Renal cortex interstitium (tissue), 15 donors: ENCODE measurements around the gene ST6GAL1. TPM values are rescaled to one million over a fixed set of nuclear protein-coding genes. Genes with fewer than 3 reads are reported as not detected.
"Not testable (repeated sequence)": the region's sequence is repeated elsewhere in the genome, so short reads cannot be mapped to it uniquely, and the experiment has no call there.

Source experiments
- DNase-seq, 11 donors: peaks; one replicate each; pipeline ENCODE4 v3.0.0-alpha.2; 2013; ENCODE audit warnings: low read depth in 9 of 11, low spot score in 4 of 11; ENCODE audit errors: extremely low read depth in 1 of 11
- long read RNA-seq, 16 experiments: transcript quantifications; one replicate each; lab custom pipeline, GENCODE V29; 2026
- polyA plus RNA-seq, 3 donors: library from polyadenylated mRNA; unstranded; fragments of 120-200 nt; gene quantifications; one replicate each; pipeline ENCODE4 v1.2.1, GENCODE V29; 2013; ENCODE audit not compliant: insufficient read length in 3 of 3

ST6GAL1 gene, protein sequence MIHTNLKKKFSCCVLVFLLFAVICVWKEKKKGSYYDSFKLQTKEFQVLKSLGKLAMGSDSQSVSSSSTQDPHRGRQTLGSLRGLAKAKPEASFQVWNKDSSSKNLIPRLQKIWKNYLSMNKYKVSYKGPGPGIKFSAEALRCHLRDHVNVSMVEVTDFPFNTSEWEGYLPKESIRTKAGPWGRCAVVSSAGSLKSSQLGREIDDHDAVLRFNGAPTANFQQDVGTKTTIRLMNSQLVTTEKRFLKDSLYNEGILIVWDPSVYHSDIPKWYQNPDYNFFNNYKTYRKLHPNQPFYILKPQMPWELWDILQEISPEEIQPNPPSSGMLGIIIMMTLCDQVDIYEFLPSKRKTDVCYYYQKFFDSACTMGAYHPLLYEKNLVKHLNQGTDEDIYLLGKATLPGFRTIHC
- polyA plus RNA-seq = 100 to 1,000 TPM in 1 of 3 donors, 10 to 100 TPM in 2; 63.1 to 125 (median 86.6) TPM
- long read RNA-seq, donor 1, full-length matches to known transcripts = 11 of 11 reads
- long read RNA-seq, donor 1, partial matches to known transcripts = 0 of 11 reads
- long read RNA-seq, donor 1, other reads (novel, unspliced or antisense) = 0 of 11 reads
- long read RNA-seq, donor 2, full-length matches to known transcripts = 14 of 59 reads
- long read RNA-seq, donor 2, partial matches to known transcripts = 15 of 59 reads
- long read RNA-seq, donor 2, other reads (novel, unspliced or antisense) = 30 of 59 reads
- long read RNA-seq, donor 3, full-length matches to known transcripts = 8 of 60 reads
- long read RNA-seq, donor 3, partial matches to known transcripts = 15 of 60 reads
- long read RNA-seq, donor 3, other reads (novel, unspliced or antisense) = 37 of 60 reads
- long read RNA-seq, donor 4, full-length matches to known transcripts = 11 of 52 reads
- long read RNA-seq, donor 4, partial matches to known transcripts = 5 of 52 reads
- long read RNA-seq, donor 4, other reads (novel, unspliced or antisense) = 36 of 52 reads
- long read RNA-seq, donor 5 = 0 reads
- long read RNA-seq, donor 6, full-length matches to known transcripts = 9 of 28 reads
- long read RNA-seq, donor 6, partial matches to known transcripts = 0 of 28 reads
- long read RNA-seq, donor 6, other reads (novel, unspliced or antisense) = 19 of 28 reads
- long read RNA-seq, donor 7, full-length matches to known transcripts = 3 of 54 reads
- long read RNA-seq, donor 7, partial matches to known transcripts = 9 of 54 reads
- long read RNA-seq, donor 7, other reads (novel, unspliced or antisense) = 42 of 54 reads
- long read RNA-seq, donor 8 = 0 reads
- long read RNA-seq, donor 9, full-length matches to known transcripts = 10 of 53 reads
- long read RNA-seq, donor 9, partial matches to known transcripts = 10 of 53 reads
- long read RNA-seq, donor 9, other reads (novel, unspliced or antisense) = 33 of 53 reads
- long read RNA-seq, donor 10, full-length matches to known transcripts = 9 of 38 reads
- long read RNA-seq, donor 10, partial matches to known transcripts = 6 of 38 reads
- long read RNA-seq, donor 10, other reads (novel, unspliced or antisense) = 23 of 38 reads
- long read RNA-seq, donor 11, full-length matches to known transcripts = 18 of 35 reads
- long read RNA-seq, donor 11, partial matches to known transcripts = 0 of 35 reads
- long read RNA-seq, donor 11, other reads (novel, unspliced or antisense) = 17 of 35 reads
- long read RNA-seq, donor 12, full-length matches to known transcripts = 1 of 23 reads
- long read RNA-seq, donor 12, partial matches to known transcripts = 0 of 23 reads
- long read RNA-seq, donor 12, other reads (novel, unspliced or antisense) = 22 of 23 reads
- long read RNA-seq, donor 13 = 0 reads
- long read RNA-seq, donor 14, full-length matches to known transcripts = 7 of 7 reads
- long read RNA-seq, donor 14, partial matches to known transcripts = 0 of 7 reads
- long read RNA-seq, donor 14, other reads (novel, unspliced or antisense) = 0 of 7 reads
- long read RNA-seq, donor 15, partial matches to known transcripts = 14 of 16 reads
- long read RNA-seq, donor 15, other reads (novel, unspliced or antisense) = 0 of 16 reads
- long read RNA-seq, donor 16, full-length matches to known transcripts = 20 of 115 reads
- long read RNA-seq, donor 16, partial matches to known transcripts = 9 of 115 reads
- long read RNA-seq, donor 16, other reads (novel, unspliced or antisense) = 86 of 115 reads

DNA sequence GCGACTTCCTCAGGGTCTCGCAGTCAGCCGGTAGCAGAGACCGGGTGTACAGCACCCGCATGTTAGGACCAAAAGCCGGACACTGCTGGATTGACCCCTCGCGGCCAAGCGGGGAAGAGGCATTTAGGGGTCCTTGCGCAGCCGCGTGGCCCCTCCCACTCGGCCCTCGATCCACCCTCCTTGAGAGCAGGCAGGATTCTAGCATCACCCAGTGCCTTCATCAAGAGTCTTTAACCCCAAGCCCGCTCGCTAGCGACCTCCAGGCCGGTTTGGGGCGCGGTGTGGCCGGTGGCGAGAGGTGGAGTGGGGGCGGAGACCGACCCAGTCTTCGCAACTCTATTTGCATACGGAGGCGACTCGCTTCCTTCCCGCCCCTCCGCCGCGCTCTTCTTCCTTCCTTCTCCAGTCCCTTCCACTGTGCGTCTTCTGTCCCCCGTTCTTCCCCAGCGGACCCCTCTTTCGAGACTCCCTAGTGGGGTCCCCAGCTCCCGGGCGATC lies at the start of gene ST6GAL1:
Gene ST6GAL1, plus strand, starts transcription at position 384 of the 498 bp plus-strand sequence. CDS start 112,178 bp downstream, outside the sequence.
- peak in 5 of 11 donors; percentile 49 to 78 (median 70) for DNase-seq

DNA sequence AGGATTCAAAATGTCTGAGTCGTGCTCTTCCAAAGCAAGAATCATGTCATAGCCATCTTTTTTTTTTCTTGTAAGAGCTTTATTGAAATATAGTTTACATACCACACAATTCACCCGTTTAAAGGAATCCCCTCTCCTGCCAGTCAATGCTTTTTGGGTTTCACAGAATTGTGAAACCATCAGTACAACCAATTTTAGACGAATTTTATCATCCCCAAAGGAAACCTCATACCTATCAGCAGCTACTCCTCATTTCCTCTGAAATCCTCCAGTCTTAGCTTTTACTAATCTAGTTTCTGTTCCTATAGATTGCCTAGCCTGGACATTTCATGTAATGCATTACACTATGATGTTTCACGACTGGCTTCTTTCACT lies 48.2 kb upstream of the ST6GAL1 start:
- DNase-seq = no peak

DNA sequence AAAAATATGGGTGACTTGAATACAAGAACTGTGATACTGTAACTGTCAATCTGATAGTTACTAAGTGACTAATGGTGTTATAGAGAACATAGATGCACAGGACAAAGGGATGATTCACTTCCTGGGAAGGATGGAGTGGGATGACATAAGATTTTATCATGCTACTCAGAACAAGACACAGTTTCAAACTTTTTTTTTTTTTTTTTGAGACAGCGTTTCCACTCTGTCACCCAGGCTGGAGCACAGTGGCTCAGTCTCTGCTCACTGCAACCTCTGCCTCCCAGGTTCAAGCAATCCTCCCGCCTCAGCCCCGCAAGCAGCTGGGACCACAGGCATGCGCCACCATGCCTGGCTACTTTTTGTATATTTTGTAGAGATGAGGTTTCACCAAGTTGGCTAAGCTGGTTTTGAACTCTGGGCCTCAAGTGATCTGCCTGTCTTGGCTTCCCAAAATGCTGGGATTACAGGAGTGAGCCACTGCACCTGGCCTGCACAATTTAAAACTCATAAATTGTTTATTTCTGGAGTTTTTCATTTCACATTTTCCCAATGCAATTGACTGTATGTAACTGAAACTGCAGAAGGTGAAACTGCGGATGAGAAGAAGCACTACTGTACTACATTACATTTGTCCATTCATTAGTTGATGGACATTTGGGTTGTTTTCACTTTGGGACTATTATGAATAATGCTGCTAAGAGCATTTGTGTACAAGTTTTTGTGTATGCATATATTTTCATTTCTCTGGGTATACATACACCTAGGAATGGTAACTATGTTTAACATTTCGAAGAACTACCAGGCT lies 47.2 kb upstream of the ST6GAL1 start:
- no peak for DNase-seq

DNA sequence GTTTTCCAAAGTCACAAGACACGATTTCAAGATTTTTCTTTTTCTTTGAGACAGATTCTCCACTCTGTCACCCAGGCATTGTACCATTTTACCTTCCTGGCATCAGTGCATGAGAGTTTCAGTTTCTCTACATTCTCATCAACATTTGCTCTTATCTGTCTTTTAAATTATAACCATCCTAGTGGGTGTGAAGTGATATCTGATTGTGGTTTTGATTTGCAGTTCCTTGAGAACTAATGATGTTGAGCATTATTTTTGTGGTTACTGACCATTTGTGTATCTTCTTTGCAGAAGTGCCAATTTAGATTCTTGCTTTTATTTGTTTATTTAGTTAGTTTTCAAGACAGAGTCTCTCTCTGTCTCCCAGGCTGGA lies 46.7 kb upstream of the ST6GAL1 start:
- DNase-seq = no peak

DNA sequence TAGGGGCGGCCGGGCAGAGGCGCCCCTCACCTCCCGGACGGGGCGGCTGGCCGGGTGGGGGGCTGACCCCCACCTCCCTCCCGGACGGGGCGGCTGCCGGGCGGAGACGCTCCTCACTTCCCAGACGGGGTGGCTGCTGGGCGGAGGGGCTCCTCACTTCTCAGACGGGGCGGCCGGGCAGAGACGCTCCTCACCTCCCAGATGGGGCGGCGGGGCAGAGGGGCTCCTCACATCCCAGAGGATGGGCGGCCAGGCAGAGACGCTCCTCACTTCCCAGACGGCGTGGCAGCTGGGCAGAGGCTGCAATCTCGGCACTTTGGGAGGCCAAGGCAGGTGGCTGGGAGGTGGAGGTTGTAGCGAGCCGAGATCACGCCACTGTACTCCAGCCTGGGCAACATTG lies 45.5 kb upstream of the ST6GAL1 start:
- not testable (repeated sequence) for DNase-seq

DNA sequence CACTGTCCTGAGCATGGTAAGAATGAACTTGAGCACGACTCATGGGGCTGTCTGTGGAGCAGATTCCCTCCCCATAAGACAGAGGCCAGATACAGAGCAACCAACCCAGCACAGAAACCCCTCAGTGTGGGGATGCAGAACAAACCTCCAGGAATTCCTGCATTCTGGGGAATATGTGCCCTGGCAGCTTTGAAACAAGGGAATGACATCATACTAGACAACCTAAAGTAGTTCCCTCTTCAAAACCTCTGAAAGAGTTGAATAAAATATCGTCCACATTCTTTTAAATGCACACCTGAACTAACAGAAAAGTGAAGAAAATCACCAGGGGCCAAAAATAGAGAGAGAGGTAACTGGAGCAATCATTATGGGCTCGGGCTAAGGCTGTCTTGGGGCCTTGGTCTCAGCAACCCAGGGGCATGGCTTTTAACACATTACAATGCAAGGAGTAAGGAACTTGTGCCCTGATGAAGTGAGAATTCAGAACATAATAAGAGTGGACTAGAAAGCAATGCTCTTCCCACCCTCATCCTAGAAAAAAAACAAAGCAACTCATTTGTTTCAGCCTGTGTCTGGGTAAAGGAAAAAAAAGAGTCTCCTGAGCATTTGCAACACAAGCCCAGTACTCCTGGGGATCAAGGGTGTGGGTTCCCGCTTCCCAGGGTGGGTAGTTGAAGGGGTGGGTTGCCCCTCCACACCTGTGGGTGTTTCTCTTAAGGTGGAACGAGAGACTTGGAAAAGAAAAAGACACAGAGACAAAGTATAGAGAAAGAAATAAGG lies 43.9 kb upstream of the ST6GAL1 start:
- DNase-seq = no peak

DNA sequence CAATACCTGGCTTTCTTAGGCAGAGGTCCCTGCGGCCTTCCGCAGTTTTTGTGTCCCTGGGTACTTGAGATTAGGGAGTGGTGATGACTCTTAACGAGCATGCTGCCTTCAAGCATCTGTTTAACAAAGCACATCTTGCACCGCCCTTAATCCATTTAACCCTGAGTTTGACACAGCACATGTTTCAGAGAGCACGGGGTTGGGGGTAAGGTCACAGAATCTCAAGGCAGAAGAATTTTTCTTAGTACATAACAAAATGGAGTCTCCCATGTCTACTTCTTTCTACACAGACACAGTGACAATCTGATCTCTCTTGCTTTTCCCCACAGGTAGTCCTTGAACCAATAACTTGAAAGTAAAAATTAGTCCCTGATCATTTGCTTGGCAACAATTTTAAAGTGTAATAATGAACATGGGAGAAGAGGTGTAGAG lies 42.8 kb upstream of the ST6GAL1 start:
- DNase-seq = not testable (repeated sequence)

DNA sequence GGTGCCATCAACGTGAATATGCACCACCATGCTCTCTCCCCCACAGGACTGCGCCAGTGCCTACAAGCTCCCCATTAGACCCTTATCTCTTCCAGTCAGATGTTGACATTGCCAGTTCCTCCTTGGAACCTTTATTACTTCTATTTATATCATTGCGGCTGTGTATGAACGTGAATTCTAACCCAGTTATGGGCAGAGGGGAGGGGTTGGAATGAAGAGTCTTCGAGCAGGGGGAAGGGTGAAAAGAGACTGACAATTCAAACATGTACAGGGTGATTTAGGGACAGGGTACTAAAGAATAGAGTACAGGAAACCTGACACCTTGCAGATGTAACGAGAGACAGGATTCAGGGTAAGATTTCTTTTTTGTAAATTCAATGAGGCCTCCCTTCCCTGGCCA lies 41.8 kb upstream of the ST6GAL1 start:
- DNase-seq = peak in 3 of 11 donors; percentile 17 to 45 (median 30)

DNA sequence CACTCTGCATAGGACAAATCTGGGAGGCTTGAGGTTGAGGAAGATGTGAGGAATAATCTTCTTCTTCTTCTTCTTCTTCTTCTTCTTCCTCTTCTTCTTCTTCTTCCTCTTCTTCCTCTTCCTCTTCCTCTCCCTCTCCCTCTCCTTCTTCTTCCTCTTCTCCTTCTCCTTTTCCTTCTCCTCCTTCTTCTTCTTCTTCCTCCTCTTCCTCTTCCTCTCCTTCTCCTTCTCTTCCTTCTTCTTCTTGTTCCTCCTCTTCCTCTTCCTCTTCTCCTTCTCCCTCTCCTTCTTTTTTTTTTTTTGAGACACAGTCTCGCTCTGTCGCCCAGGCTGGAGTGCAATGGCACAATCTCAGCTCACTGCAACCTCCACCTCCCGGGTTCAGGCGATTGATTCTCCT lies 40.6 kb upstream of the ST6GAL1 start:
- not testable (repeated sequence) for DNase-seq

DNA sequence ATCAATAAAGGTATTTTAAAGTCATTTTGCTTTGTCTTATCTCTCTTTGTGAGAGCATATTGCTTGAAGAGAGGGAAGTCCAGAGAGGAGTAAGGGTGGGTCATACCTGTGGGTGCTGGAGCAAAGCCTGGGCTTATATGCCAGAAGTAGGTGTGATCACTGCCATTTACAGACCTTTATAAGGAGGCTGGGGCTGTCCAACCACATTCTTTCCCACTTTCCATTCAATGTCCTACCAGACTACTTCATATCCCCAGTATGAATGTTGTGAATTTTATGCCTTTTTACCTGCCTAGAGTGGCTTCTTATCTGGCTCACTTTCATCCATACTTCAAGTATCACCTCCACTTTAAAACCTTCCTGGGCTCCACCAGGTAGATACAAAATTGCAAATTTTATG lies 39.4 kb upstream of the ST6GAL1 start:
- no peak for DNase-seq

DNA sequence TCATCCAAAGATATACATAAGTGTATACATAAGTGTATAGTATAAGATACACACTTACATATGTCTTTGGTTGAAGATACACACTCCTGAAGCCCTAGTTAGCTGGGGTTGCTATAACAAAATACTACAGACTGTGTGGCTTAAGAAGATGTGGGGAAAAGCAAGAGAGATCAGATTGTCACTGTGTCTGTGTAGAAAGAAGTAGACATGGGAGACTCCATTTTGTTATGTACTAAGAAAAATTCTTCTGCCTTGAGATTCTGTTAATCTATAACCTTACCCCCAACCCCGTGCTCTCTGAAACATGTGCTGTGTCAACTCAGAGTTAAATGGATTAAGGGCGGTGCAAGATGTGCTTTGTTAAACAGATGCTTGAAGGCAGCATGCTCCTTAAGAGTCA lies 37.3 kb upstream of the ST6GAL1 start:
- not testable (repeated sequence) for DNase-seq

DNA sequence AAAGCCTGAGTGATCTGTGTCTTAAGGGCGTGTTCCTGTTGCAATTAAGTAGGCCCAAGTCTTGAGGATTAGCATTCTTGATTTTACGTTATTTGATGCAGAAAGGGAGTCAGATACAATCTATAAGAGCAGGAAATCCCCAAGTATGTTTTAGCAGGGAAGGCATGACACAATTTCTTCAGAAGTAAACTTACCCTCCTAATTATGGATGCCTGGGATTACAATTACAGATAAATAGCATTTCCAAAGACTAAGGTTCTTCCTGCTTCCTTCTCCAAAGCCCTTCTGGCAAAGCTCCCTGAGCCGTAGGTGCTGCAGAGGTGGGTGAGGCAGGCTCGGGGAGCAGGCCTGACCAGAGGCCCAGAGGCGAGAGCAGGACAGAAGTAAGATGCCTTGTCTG lies 34.9 kb upstream of the ST6GAL1 start:
- DNase-seq = no peak

DNA sequence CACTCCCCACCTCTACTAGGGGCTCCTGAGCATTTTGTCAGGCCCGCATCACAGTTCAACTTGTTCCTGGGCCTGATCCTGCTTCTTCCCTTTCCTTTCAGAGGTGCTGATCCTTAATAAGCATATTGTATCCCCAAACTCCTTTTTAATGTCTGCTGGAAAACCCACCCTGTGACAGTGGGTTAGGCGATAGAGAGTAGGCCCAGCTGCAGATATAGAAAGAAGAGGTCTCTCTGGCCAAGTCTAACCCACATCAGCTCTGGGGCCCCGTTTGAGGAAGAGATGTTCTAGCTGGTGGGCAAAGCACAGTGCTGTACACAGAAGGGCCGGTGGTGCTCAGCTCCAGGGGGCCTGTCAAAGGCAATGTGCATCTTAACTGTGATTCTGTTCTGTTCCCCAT lies 34.3 kb upstream of the ST6GAL1 start:
- DNase-seq = no peak

DNA sequence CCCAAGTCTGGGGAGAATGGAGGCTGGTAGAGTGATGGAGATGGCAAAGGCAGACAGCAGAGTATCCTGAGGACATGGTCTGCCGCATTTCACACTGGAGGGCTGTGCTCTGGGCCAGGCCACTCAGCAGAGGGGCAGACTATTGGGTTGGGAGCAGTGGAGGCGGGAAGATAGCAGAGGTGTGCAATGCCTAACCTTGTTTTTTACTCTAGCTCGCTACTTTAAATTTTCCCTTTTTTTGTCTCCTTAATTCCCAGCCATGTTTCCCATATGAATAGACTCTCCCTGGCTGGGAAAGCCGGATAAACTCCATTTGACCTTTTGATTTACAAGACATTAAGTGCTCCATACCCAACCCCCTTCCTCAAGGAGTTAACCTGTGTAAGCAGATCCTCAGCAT lies 33.5 kb upstream of the ST6GAL1 start:
- peak in 8 of 11 donors; percentile 15 to 67 (median 51) for DNase-seq

DNA sequence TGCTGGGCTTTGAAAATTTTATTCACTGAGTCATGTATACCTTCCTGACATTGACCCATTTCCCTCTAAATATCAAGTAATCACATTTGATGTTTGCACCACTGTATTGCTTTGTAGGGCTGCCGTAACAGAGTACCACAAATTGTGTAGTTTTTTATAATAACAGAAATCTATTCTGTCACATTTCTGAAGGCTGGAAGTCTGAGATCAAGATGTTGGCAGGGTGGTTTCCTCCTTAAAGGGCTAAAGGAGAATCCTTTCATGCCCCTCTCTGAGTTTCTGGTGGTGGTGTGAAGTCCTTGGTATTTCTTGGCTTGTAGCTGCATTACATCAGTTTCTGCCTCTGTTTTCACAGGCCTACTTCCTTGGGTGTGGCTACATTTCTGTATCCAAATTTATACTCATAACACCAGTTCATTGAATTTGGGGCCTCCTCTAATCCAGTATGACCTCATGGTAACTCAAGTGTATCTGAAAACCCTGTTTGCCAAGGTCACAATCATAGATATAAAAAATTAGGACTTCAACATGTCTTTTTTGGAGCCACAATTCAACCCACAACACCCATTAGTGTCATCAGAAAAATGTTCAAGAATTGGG lies 29.1 kb upstream of the ST6GAL1 start:
- DNase-seq = no peak
